GM18951 (cell line): ENCODE results near the gene SYT13.

ENCODE experiments used
- POLR2A ChIP-seq: IDR thresholded peaks from 4 replicates; pipeline ENCODE4 v1.6.1; 2011; ENCODE audit warnings: mild to moderate bottlenecking; ENCODE audit not compliant: insufficient read length, insufficient read depth; ENCODE audit errors: extremely low read depth
- in situ Hi-C: fragments of 300-500 bp; cut with MboI; formaldehyde crosslinking; loops from one replicate; pipeline ENCODE4 v1.12.0; 2022; ENCODE audit warnings: low sequenced_read_pairs, mixed read lengths, inconsistent platforms; ENCODE audit not compliant: unreplicated experiment

SYT13 gene

GRCh38 chr11:45225277-45225676 is 60.9 kb downstream of the SYT13 start:
- in situ Hi-C loops: no loop called here
- TF ChIP-seq POLR2A: no peak

- in situ Hi-C loops: no loop called here
- no peak for TF ChIP-seq POLR2A
Observed at GRCh38 chr11:45224766-45225165, 61.4 kb downstream of the SYT13 start.

- in situ Hi-C loops: no loop called here
- TF ChIP-seq POLR2A: no peak
Observed at GRCh38 chr11:45223496-45223895, 62.6 kb downstream of the SYT13 start.

- TF ChIP-seq POLR2A: no peak
- in situ Hi-C loops: no loop called here
Observed at GRCh38 chr11:45219411-45219810, 66.7 kb downstream of the SYT13 start.

- TF ChIP-seq POLR2A: no peak
Observed at GRCh38 chr11:45218705-45219104, 67.4 kb downstream of the SYT13 start.

GRCh38 chr11:45217991-45218390 is 68.2 kb downstream of the SYT13 start:
- no peak for TF ChIP-seq POLR2A
- in situ Hi-C loops: no loop called here

More at GRCh38 chr11:45218705-45219104, 67.4 kb downstream of the SYT13 start:
- in situ Hi-C loops: no loop called here

GRCh38 chr11:45216901-45217300 is 69.2 kb downstream of the SYT13 start:
- no peak for TF ChIP-seq POLR2A
- in situ Hi-C loops: no loop called here

GRCh38 chr11:45216031-45216430 is 70.1 kb downstream of the SYT13 start:
- TF ChIP-seq POLR2A: no peak

GRCh38 chr11:45215098-45215865 is 70.9 kb downstream of the SYT13 start:
- TF ChIP-seq POLR2A: no peak
- in situ Hi-C loops: no loop called here

More at GRCh38 chr11:45216031-45216430, 70.1 kb downstream of the SYT13 start:
- in situ Hi-C loops: no loop called here

- in situ Hi-C loops: no loop called here
- TF ChIP-seq POLR2A: no peak
Observed at GRCh38 chr11:45213717-45214116, 72.4 kb downstream of the SYT13 start.

- in situ Hi-C loops: no loop called here
- TF ChIP-seq POLR2A: no peak
Observed at GRCh38 chr11:45213316-45213665, 72.8 kb downstream of the SYT13 start.

- TF ChIP-seq POLR2A: no peak
- in situ Hi-C loops: no loop called here
Observed at GRCh38 chr11:45212566-45213315, 73.4 kb downstream of the SYT13 start.

GRCh38 chr11:45211732-45212131 is 74.4 kb downstream of the SYT13 start:
- in situ Hi-C loops: no loop called here
- no peak for TF ChIP-seq POLR2A

GRCh38 chr11:45210846-45211245 is 75.3 kb downstream of the SYT13 start:
- in situ Hi-C loops: no loop called here
- TF ChIP-seq POLR2A: no peak
